Measurements from ENCODE around the gene FBXO31. TPM values are rescaled to one million over a fixed set of nuclear protein-coding genes. Genes with fewer than 3 reads are reported as not detected.

The FBXO31 gene
- total and polyA plus RNA-seq, 2 donors (not counting 3 experiments of a cell fraction or from before 2014, with no cell fraction given), result 17.1 to 31.8 TPM

GRCh38 chr16:87350031-87350430, 33.5 kb downstream of the FBXO31 start:
- FAIRE-seq, result no peak
- Histone ChIP-seq H3K79me2 (ENCODE audit: control insufficient read depth, insufficient read depth, low read length) (no peaks in the 10 kb centered on the region), H3K36me3 (ENCODE audit: control insufficient read depth in 2 of 2, extremely low read depth in 1 of 2, insufficient read depth in 2 of 2, low read length in 2 of 2) (peaks cover 3 to 7% of the 10 kb centered on the region in 2 experiments), H3K9me1 (replicated peaks; ENCODE audit: control insufficient read depth, extremely low read depth, insufficient read depth, low read length) (no peaks in the 10 kb centered on the region), H4K20me1 (replicated peaks; ENCODE audit: control insufficient read depth, extremely low read depth, insufficient read depth, low read length) (no peaks in the 10 kb centered on the region), H3K4me1 (ENCODE audit: control insufficient read depth, extremely low read depth, insufficient read depth, low read length) (peaks cover under 1% of the 10 kb centered on the region), H2AFZ (ENCODE audit: low read depth, low read length) (no peak overlapping the region), H3K4me2 (ENCODE audit: insufficient read depth, low read length) (no peak overlapping the region), H3K27ac (ENCODE audit: insufficient read depth, low read depth, low read length) (no peak overlapping the region), H3K9me3 (replicated peaks; ENCODE audit: control insufficient read depth, insufficient read depth, low read length) (no peaks in the 10 kb centered on the region), H3K9ac (replicated peaks; ENCODE audit: extremely low read depth, insufficient read depth, low read length) (no peak overlapping the region), H3K27me3 (ENCODE audit: control insufficient read depth in 2 of 2, insufficient read depth in 2 of 2, low read length in 2 of 2) (no peaks in the 10 kb centered on the region), H3K4me3 (replicated peaks in 1 of 3; ENCODE audit: insufficient read depth in 1 of 3, low read depth in 1 of 3, low read length in 3 of 3) (no peak overlapping the region)
- no peak for TF ChIP-seq CTCF (IDR thresholded peaks at IDR 0.05; ENCODE audit: extremely low read depth in 1 of 2, insufficient read depth in 1 of 2, low read depth in 1 of 2, low read length in 2 of 2)
- dilution Hi-C loops (cut with MboI; ENCODE audit: extremely low pct_ligation_motif_present, low sequenced_read_pairs), result no loop called here
- POLR2A ChIA-PET, result no interaction called here
- DNase-seq (ENCODE audit: low read depth, low spot score), result no peak
- intact Hi-C loops (cut with micrococcal nuclease), result no loop called here
- CTCF ChIA-PET, result no interaction called here
- no TSS peak for BruUV-seq (replicated peaks)

GRCh38 chr16:87348616-87349157, 34.9 kb downstream of the FBXO31 start:
- Histone ChIP-seq H3K36me3 (ENCODE audit: control insufficient read depth in 2 of 2, extremely low read depth in 1 of 2, insufficient read depth in 2 of 2, low read length in 2 of 2) (peaks cover 3 to 12% of the 10 kb centered on the region in 2 experiments), H3K27ac (ENCODE audit: insufficient read depth, low read depth, low read length) (no peak overlapping the region), H4K20me1 (replicated peaks; ENCODE audit: control insufficient read depth, extremely low read depth, insufficient read depth, low read length) (no peaks in the 10 kb centered on the region), H3K9me1 (replicated peaks; ENCODE audit: control insufficient read depth, extremely low read depth, insufficient read depth, low read length) (no peaks in the 10 kb centered on the region), H3K27me3 (ENCODE audit: control insufficient read depth in 2 of 2, insufficient read depth in 2 of 2, low read length in 2 of 2) (no peaks in the 10 kb centered on the region), H3K79me2 (ENCODE audit: control insufficient read depth, insufficient read depth, low read length) (peaks cover 1% of the 10 kb centered on the region), H3K4me3 (replicated peaks in 1 of 3; ENCODE audit: insufficient read depth in 1 of 3, low read depth in 1 of 3, low read length in 3 of 3) (no peak overlapping the region), H3K9ac (replicated peaks; ENCODE audit: extremely low read depth, insufficient read depth, low read length) (no peak overlapping the region), H3K4me2 (ENCODE audit: insufficient read depth, low read length) (no peak overlapping the region), H3K4me1 (ENCODE audit: control insufficient read depth, extremely low read depth, insufficient read depth, low read length) (peaks cover 7% of the 10 kb centered on the region), H2AFZ (ENCODE audit: low read depth, low read length) (no peak overlapping the region), H3K9me3 (replicated peaks; ENCODE audit: control insufficient read depth, insufficient read depth, low read length) (no peaks in the 10 kb centered on the region)
- no peak for FAIRE-seq
- intact Hi-C loops (cut with micrococcal nuclease), result no loop called here
- no TSS peak for BruUV-seq (replicated peaks)
- DNase-seq (ENCODE audit: low read depth, low spot score), result no peak
- dilution Hi-C loops (cut with MboI; ENCODE audit: extremely low pct_ligation_motif_present, low sequenced_read_pairs), result no loop called here
- TF ChIP-seq CTCF (IDR thresholded peaks at IDR 0.05; ENCODE audit: extremely low read depth in 1 of 2, insufficient read depth in 1 of 2, low read depth in 1 of 2, low read length in 2 of 2) (no peak), POLR2AphosphoS5 (IDR thresholded peaks at IDR 0.05; ENCODE audit: insufficient read depth, low read depth, low read length) (no peak), GATA2 (IDR thresholded peaks at IDR 0.05; ENCODE audit: insufficient read depth, insufficient read length, low read depth, low read length) (no peak), MYC (IDR thresholded peaks at IDR 0.05; ENCODE audit: low read depth, low read length) (no peak), EZH2 (IDR thresholded peaks at IDR 0.05; ENCODE audit: borderline replicate concordance, low read depth, low read length, severe bottlenecking) (no peak), POLR2A (IDR thresholded peaks at IDR 0.05; ENCODE audit: low read depth, low read length) (no peak), JUN (IDR thresholded peaks at IDR 0.05; ENCODE audit: borderline replicate concordance, insufficient read depth, insufficient read length, low read depth) (no peak), MAX (IDR thresholded peaks at IDR 0.05; ENCODE audit: insufficient read depth, insufficient read length) (no peak), FOS (IDR thresholded peaks at IDR 0.05; ENCODE audit: borderline replicate concordance, insufficient read depth, low read length) (no peak)
- POLR2A ChIA-PET, result no interaction called here
- CTCF ChIA-PET, result no interaction called here

Data from endothelial cell of umbilical vein (primary cell).